Central memory CD8-positive, alpha-beta T cell (primary cell): Measurements from ENCODE around the gene AFF3.
"Not testable (repeated sequence)": the region's sequence is repeated elsewhere in the genome, so short reads cannot be mapped to it uniquely, and the experiment has no call there.

Experiments used
- ATAC-seq: fragments of 150-1000 bp; cut with Tn5 transposase; replicated peaks from 2 replicates; pipeline ENCODE4 v1.10.0; 2022; ENCODE audit warnings: mild to moderate bottlenecking, moderate FRiP score, moderate number of reproducible peaks; ENCODE audit not compliant: poor library complexity, severe bottlenecking; ENCODE audit errors: extremely low read depth
- DNase-seq, 2 donors: peaks; one replicate each; pipeline ENCODE4 v3.0.0; 2021; ENCODE audit warnings: low spot score in 2 of 2
- H3K27ac Mint-ChIP-seq: one replicate; pipeline ENCODE4 v1.8.0; 2022; ENCODE audit warnings: low read depth, mild to moderate bottlenecking, moderate library complexity, mixed read lengths
- H3K27me3 Mint-ChIP-seq: one replicate; pipeline ENCODE4 v1.8.0; 2022; ENCODE audit warnings: mixed read lengths
- H3K36me3 Mint-ChIP-seq: one replicate; pipeline ENCODE4 v1.8.0; 2022; ENCODE audit warnings: mild to moderate bottlenecking, moderate library complexity, mixed read lengths; ENCODE audit not compliant: insufficient read depth
- H3K4me1 Mint-ChIP-seq: one replicate; pipeline ENCODE4 v1.8.0; 2022; ENCODE audit warnings: mixed read lengths
- H3K4me3 Mint-ChIP-seq: one replicate; pipeline ENCODE4 v1.8.0; 2022; ENCODE audit warnings: mild to moderate bottlenecking, moderate library complexity, mixed read lengths
- H3K9me3 Mint-ChIP-seq: one replicate; pipeline ENCODE4 v1.8.0; 2022; ENCODE audit warnings: mixed read lengths

Gene AFF3

DNA sequence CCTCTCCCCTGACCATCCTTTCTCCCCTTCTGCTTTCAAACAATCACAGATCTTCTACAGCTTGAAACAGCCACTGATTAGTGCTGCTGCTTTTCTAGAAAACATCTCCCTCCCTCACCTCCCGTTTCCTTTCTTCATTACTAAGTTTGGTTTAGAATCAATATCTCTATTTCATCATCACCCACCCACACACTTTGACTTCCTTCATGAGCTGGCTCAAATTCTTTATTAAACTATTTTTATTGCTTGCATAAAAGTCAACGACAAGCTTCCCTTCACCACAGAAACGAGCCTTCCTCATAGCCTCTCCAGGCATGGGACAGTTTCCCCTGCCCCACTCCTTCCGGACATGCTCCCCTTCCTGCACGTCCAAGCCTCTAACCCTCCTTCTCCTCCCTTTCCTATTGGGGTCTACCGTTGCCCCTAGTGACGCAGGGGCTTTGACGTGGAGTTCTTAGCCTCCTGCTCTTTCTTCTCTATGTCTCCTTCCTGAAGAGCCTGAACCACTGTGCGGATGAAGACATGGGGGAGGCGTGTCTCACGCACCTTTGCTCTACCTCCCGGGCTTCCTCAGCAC, 172.0 kb downstream of the AFF3 start:
- Mint-ChIP-seq H3K4me3 (no peak overlapping the region), H3K4me1 (no peaks in the 10 kb centered on the region), H3K9me3 (no peaks in the 10 kb centered on the region), H3K27me3 (peaks cover 11% of the 10 kb centered on the region), H3K36me3 (no peaks in the 10 kb centered on the region), H3K27ac (no peak overlapping the region)
- ATAC-seq (no peak), DNase-seq (no peak)

GRCh38 chr2:99961196-99961913, 181.0 kb downstream of the AFF3 start:
- Mint-ChIP-seq H3K4me3 (no peak overlapping the region), H3K36me3 (no peaks in the 10 kb centered on the region), H3K27me3 (no peaks in the 10 kb centered on the region), H3K4me1 (no peaks in the 10 kb centered on the region), H3K9me3 (no peaks in the 10 kb centered on the region), H3K27ac (no peak overlapping the region)
- ATAC-seq (no peak), DNase-seq (no peak)

DNA sequence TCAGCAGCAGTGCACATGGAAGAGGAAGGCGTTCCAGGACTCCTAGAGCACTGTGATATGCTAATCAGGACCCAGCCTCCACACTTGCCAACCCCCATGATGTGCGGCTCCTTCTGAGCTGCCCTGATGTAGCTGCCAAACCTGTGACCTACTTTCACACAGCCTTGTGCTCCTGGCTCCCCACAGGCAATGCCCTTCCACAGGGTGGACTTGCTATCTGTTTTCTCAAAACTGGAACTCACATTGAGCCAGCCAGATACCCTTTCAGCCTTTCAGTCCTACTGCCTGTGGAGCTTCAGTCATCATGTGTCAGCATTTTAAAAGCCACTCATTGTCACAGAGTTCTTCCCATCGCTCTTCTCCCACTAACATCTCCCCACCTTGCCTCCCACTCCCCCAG, 181.6 kb downstream of the AFF3 start:
- H3K4me3 Mint-ChIP-seq, result no peak overlapping the region
- no peaks in the 10 kb centered on the region for H3K27me3 Mint-ChIP-seq
- no peaks in the 10 kb centered on the region for H3K9me3 Mint-ChIP-seq
- no peaks in the 10 kb centered on the region for H3K4me1 Mint-ChIP-seq
- H3K27ac Mint-ChIP-seq, result no peak overlapping the region
- ATAC-seq, result no peak
- no peak for DNase-seq
- no peaks in the 10 kb centered on the region for H3K36me3 Mint-ChIP-seq

GRCh38 chr2:99960291-99960690, 182.1 kb downstream of the AFF3 start:
- H3K4me3 Mint-ChIP-seq, result no peak overlapping the region
- no peaks in the 10 kb centered on the region for H3K9me3 Mint-ChIP-seq
- no peaks in the 10 kb centered on the region for H3K36me3 Mint-ChIP-seq
- H3K27ac Mint-ChIP-seq, result no peak overlapping the region
- no peaks in the 10 kb centered on the region for H3K4me1 Mint-ChIP-seq
- no peak for DNase-seq
- ATAC-seq, result no peak
- no peaks in the 10 kb centered on the region for H3K27me3 Mint-ChIP-seq

- ATAC-seq, result no peak
- no peaks in the 10 kb centered on the region for H3K27me3 Mint-ChIP-seq
- no peak overlapping the region for H3K4me3 Mint-ChIP-seq
- DNase-seq, result no peak
- no peaks in the 10 kb centered on the region for H3K4me1 Mint-ChIP-seq
- H3K27ac Mint-ChIP-seq, result no peak overlapping the region
- H3K9me3 Mint-ChIP-seq, result no peaks in the 10 kb centered on the region
- H3K36me3 Mint-ChIP-seq, result no peaks in the 10 kb centered on the region
Observed at GRCh38 chr2:99959261-99960014, 183.0 kb downstream of the AFF3 start.

DNA sequence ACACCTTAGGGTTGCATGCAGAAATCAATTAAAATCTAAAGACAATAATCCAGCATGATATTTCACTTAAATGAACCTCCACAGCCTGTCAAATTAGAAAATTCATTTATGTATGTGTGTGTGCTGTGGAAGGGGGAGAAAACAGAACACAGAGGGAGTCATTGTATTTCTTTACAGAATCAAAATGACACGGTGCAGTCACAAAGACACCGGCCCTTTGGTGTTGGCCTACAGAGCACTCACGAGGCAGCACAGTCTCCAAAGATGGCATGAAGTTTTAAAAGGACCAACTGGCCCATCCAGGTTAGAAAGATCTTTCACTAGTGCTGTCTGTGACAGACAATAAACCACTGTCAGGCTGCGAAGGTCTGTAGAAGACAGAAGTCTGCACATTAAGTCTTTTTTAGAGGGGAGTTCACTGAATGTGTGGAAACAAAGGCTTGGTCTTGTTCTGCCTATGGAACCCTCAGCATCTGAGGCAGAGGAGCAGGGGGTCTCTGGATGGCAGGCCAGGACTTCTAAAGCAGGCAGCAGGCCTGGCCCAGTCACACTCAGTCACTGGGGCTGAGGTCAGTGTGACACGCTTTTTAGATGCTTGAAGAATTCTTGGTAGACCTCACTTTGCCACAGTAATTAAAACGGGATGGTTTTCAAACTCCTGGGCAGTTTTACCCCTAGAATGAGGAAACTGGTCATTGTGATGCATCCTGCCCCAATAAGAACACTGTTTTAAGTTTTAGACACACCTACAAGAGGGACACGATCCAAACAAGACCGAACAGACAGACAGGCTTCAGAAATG, 184.9 kb downstream of the AFF3 start:
- Mint-ChIP-seq H3K9me3 (no peaks in the 10 kb centered on the region), H3K27me3 (no peaks in the 10 kb centered on the region), H3K36me3 (no peaks in the 10 kb centered on the region), H3K4me1 (no peaks in the 10 kb centered on the region), H3K27ac (no peak overlapping the region), H3K4me3 (no peak overlapping the region)
- ATAC-seq (no peak), DNase-seq (no peak)

DNA sequence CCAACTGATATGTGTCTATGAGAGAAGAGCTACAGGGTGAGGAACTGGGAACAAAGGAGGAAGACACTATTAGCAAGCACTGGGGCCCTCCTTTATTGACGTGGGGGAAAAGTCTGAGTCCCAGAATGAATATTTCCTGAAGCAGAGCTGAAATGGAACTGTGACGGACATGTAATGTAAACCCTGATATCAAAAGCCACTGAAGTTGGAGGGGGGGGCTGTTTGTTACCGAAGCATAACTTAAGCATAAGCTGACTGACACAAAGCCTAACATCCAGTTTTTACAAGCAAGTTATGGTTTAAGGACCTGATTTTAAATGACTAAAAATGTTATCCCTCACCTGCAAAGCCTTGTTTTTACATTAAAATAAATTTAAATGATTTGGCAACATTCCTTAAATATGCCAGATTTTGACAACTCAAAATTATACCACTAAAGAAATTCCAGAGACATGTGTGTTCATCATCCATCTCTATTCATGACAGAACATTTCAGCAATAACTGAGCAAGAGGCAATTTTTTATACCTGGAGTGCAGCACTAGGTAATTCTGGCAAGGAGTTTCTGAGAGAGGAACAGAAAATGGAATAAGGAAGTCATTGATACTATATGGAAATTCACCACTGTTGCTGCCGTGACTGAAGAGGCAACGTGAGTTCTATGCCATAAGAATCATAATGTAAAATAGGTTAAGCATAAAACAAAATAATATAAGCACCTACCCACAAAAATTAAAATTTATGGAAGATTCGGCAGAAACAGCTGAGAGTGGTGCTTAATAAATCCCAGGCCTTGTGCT, 186.0 kb downstream of the AFF3 start:
- ATAC-seq (no peak), DNase-seq (no peak)
- no peaks in the 10 kb centered on the region for H3K36me3 Mint-ChIP-seq
- no peak overlapping the region for H3K27ac Mint-ChIP-seq
- H3K9me3 Mint-ChIP-seq, result no peaks in the 10 kb centered on the region
- no peak overlapping the region for H3K4me3 Mint-ChIP-seq
- H3K27me3 Mint-ChIP-seq, result no peaks in the 10 kb centered on the region
- no peaks in the 10 kb centered on the region for H3K4me1 Mint-ChIP-seq

- Mint-ChIP-seq H3K27me3 (no peaks in the 10 kb centered on the region), H3K27ac (no peak overlapping the region), H3K4me1 (no peaks in the 10 kb centered on the region), H3K36me3 (no peaks in the 10 kb centered on the region), H3K9me3 (no peaks in the 10 kb centered on the region), H3K4me3 (no peak overlapping the region)
- ATAC-seq (no peak), DNase-seq (no peak)
Observed at GRCh38 chr2:99953750-99954149, 188.6 kb downstream of the AFF3 start.

DNA sequence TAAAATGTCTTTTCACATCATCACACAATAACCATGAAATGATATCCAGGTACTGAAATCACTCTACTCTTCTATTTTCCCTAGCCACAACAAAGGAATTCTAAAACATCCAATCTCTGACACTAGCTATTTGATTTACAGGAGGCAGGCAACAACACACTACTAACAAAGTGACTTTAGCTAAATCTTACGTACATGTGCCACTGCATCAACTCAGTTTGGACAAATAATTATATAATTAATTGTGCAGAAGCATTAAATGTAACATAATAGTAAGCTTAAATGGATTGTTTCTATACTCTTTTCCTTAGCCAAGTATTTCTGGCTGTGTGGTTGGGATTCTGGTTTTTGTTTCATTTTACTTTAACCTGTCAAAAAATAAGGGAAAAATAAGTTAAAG, 192.4 kb downstream of the AFF3 start:
- Mint-ChIP-seq H3K4me1 (no peaks in the 10 kb centered on the region), H3K27me3 (no peaks in the 10 kb centered on the region), H3K9me3 (no peaks in the 10 kb centered on the region), H3K4me3 (no peak overlapping the region), H3K27ac (no peak overlapping the region), H3K36me3 (peaks cover 2% of the 10 kb centered on the region)
- DNase-seq (no peak), ATAC-seq (no peak)

- Mint-ChIP-seq H3K36me3 (peaks cover 2% of the 10 kb centered on the region), H3K9me3 (no peaks in the 10 kb centered on the region), H3K27me3 (no peaks in the 10 kb centered on the region)
Observed at GRCh38 chr2:99949530-99949929, 192.9 kb downstream of the AFF3 start.

GRCh38 chr2:99948010-99948409, 194.4 kb downstream of the AFF3 start:
- no peak overlapping the region for H3K27ac Mint-ChIP-seq
- DNase-seq (no peak), ATAC-seq (no peak)
- no peak overlapping the region for H3K4me3 Mint-ChIP-seq
- no peaks in the 10 kb centered on the region for H3K9me3 Mint-ChIP-seq
- no peaks in the 10 kb centered on the region for H3K4me1 Mint-ChIP-seq
- H3K36me3 Mint-ChIP-seq, result peaks cover 2% of the 10 kb centered on the region
- H3K27me3 Mint-ChIP-seq, result no peaks in the 10 kb centered on the region

More at GRCh38 chr2:99949530-99949929, 192.9 kb downstream of the AFF3 start:
- ATAC-seq (no peak), DNase-seq (no peak)
- no peak overlapping the region for H3K27ac Mint-ChIP-seq
- no peaks in the 10 kb centered on the region for H3K4me1 Mint-ChIP-seq
- no peak overlapping the region for H3K4me3 Mint-ChIP-seq

GRCh38 chr2:99947366-99947765, 195.0 kb downstream of the AFF3 start:
- H3K27ac Mint-ChIP-seq, result peak overlapping the region; percentile 48
- not testable (repeated sequence) for H3K36me3 Mint-ChIP-seq, H3K9me3 Mint-ChIP-seq, DNase-seq, H3K27me3 Mint-ChIP-seq, H3K4me1 Mint-ChIP-seq, ATAC-seq, H3K4me3 Mint-ChIP-seq
